ENCODE measurements around the gene LBHD2.

Gene LBHD2

DNA sequence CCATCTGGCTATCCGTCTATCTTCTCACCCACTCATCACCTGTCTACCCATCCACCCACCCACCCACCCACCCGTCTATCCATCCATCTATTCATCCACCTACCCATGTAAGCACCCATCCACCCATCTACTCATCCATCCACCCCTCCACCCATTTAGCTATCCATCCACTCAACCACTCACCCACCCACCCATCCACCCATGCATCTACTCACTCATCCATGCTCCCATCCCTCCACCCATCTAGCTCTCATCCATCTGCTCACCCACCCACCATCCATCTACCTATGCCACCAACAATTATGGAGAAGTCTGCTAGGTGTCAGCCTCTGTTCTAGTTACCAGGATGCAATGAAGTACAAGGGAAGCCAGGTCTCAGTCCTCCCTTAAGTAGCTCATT lies 50.4 kb downstream of the LBHD2 start:
- no peak for DNase-seq (ENCODE audit: extremely low read depth, low read depth)
- TF ChIP-seq CTCF (IDR thresholded peaks at IDR 0.05; ENCODE audit: low read depth, low read length), result no peak

- no peak for TF ChIP-seq CTCF (IDR thresholded peaks at IDR 0.05; ENCODE audit: low read depth, low read length)
- DNase-seq (ENCODE audit: extremely low read depth, low read depth), result no peak
Measured at GRCh38 chr14:103134919-103135318, 50.9 kb downstream of the LBHD2 start.

DNA sequence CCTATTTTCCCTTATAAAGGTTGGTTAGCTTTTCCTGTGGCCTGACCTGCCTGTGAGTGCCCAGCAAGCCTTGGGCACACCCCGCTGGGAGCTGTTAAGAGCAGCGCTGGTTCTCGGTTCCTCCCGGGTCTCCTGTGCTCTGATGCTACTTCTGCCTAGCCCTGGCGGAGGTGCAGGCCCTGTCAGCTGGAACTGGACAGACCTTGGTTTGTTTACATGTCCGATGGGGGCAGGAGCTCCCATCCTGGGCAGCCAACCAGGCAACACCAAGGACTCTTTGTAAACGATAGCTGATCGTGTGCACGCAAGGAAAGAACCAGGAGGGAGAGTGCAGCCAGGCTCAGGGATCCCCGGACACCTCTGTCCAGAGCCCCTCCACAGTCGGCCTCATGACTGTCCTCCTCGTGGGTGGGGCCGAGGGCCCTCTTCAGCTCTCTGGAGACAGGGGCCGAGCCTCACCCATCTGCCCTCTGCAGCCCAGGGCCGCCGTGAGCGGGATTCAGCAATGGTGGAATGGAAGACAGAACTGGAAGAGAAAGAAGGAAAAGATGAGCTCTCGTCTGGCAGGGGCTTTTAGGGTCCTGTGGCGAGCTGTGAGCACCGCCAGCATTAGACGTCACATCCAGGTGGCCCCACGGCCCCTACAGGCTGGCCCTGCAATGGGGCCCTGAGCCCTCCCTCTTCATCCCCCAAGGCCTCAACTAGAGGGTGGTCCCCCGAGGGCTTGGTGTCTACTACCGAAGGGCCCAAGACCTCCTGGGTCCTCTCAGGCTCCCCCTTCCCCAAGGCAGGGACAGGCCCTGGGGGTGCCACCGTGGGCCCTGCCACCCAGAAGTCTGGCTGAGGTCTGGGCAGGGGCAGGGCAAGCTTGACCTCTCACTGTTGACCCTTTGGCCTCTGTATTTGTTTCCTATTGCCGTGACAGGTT lies 51.6 kb downstream of the LBHD2 start:
- TF ChIP-seq CTCF (IDR thresholded peaks at IDR 0.05; ENCODE audit: low read depth, low read length), result no peak
- DNase-seq (ENCODE audit: extremely low read depth, low read depth), result no peak

DNA sequence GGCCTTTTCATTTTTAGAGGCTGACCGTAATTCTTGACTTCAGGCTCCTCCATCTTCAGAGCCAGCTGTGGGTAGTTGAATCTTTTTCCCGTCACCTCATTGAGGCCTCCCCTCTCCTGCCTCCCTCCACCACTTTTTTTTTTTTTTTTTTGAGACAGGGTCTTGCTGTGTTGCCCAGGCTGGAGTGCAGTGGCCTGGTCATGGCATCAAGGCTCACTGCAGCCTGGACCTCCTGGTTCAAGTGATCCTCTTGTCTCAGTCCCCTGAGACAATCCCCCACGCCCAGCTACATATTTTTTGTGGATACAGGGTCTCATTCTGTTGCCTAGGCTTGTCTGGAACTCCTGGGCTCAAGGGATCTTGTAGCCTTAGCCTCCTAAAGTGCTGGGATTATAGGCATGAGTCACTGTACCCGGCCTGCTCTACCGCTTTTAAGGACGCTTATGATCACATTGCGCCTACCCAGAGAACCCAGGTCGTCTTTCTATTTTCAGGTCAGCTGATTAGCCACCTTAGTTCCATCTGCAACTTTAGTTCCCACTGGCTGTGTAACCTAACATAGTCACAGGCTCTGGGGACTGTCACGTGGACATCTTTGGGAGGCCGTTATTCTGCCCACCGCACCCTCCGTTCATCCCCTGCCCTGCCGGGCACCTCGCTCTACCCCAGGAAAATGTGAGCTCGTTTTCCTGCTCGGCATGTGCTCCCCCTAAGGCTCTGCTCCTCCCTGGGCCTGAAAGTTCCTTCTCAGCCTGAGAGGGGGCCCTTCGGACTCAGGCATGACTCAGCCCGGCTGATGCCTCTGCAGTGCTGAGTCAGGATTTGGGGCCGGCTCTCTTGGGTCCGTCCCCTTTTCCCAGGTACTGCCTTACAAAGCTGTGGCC lies 52.6 kb downstream of the LBHD2 start:
- TF ChIP-seq CTCF (IDR thresholded peaks at IDR 0.05; ENCODE audit: low read depth, low read length), result no peak; the same call in 1 of the 2 replicates
- DNase-seq (ENCODE audit: extremely low read depth, low read depth), result no peak

GRCh38 chr14:103137689-103138300 lies 53.8 kb downstream of the LBHD2 start:
- DNase-seq (ENCODE audit: extremely low read depth, low read depth), result no peak
- no peak for TF ChIP-seq CTCF (IDR thresholded peaks at IDR 0.05; ENCODE audit: low read depth, low read length)

DNA sequence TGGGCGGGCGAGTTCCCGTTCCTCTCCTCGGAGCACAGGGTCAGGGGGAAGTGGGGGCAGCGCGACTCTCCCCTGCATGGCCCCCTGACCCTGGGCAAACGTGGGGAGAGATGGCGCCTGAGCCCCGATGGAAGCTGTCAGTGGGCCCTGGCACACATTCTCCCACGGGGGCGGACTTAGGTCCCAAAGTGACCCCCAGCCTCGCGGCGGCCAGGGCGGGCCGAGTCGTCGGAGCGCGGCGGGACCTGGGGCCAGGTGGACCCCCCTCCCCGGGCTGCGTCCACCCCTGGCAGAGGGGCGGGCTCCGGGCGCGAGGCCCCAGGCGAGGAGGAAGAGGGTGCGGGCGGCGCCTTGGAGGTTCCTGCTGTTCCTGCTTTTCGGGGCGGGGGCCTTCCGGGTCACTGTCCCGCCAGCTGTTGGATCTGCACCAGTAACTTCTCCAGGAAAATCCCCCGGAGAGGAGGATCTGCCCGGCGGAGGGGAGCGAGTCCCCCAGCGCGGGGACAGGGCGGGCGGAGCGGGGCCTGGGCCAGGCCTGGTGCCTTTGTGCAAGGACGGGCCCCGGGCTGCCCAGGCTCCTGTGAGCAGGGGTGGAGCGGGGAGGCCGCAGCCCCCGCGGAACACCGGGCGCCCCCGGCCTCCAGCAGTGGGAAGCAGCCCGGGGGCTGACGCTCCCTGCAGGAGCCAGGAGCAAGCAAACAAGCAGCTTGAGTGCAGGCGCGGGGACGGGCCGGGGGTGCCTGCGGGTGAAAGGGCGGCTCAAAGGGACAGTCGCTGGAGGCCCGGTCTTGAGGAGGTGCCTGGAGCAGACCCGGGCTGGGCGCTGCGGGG lies 54.5 kb downstream of the LBHD2 start:
- no peak for TF ChIP-seq CTCF (IDR thresholded peaks at IDR 0.05; ENCODE audit: low read depth, low read length)
- no peak for DNase-seq (ENCODE audit: extremely low read depth, low read depth)
